ENCODE data around the gene MTX2. TPM values are rescaled to one million over a fixed set of nuclear protein-coding genes. Genes with fewer than 3 reads are reported as not detected.

Gene MTX2
- total RNA-seq, 1 experiment from 2014 or later: 28.7 TPM

- no TSS peak for BruUV-seq (replicated peaks)
- Histone ChIP-seq H3K4me1 (ENCODE audit: control insufficient read depth, insufficient read depth, low read length) (no peaks in the 10 kb centered on the region), H3K36me3 (ENCODE audit: control insufficient read depth, insufficient read depth, low read length) (no peaks in the 10 kb centered on the region), H3K4me3 (ENCODE audit: low read depth in 2 of 2, low read length in 2 of 2) (no peak overlapping the region), H3K27me3 (ENCODE audit: control insufficient read depth, insufficient read depth, low read length) (no peaks in the 10 kb centered on the region), H3K9me3 (ENCODE audit: control insufficient read depth, insufficient read depth, low read depth, low read length) (no peaks in the 10 kb centered on the region), H3K27ac (ENCODE audit: low read length) (no peak overlapping the region)
- intact Hi-C loops (cut with micrococcal nuclease; ENCODE audit: unreplicated experiment) (no loop called here), in situ Hi-C loops (cut with HindIII; ENCODE audit: low pct_unique_long_range_greater_than_20kb, low sequenced_read_pairs) (no loop called here)
- DNase-seq (ENCODE audit: low read depth, low spot score) (no peak), ATAC-seq (no peak)
- CTCF ChIA-PET: no interaction called here
- TF ChIP-seq REST (IDR thresholded peaks at IDR 0.05; ENCODE audit: insufficient read depth in 1 of 2, low read depth in 2 of 2, low read length in 1 of 2) (no peak), POLR2AphosphoS5 (IDR thresholded peaks at IDR 0.05; ENCODE audit: low read depth, low read length) (no peak), SIN3A (IDR thresholded peaks at IDR 0.05; ENCODE audit: borderline replicate concordance, insufficient read depth, low read depth, low read length) (no peak), CTCF (IDR thresholded peaks at IDR 0.05) (no peak), TCF7L2 (IDR thresholded peaks at IDR 0.05; ENCODE audit: low read depth, low read length) (no peak)
- POLR2A ChIA-PET: no interaction called here
Observed at GRCh38 chr2:176237456-176237855, 31.8 kb upstream of the MTX2 start.

GRCh38 chr2:176239031-176239430, 30.2 kb upstream of the MTX2 start:
- H3K4me3 ChIP-seq (ENCODE audit: low read depth in 2 of 2, low read length in 2 of 2): no peak overlapping the region
- intact Hi-C loops (cut with micrococcal nuclease; ENCODE audit: unreplicated experiment): no loop called here
- H3K36me3 ChIP-seq (ENCODE audit: control insufficient read depth, insufficient read depth, low read length): no peaks in the 10 kb centered on the region
- no peaks in the 10 kb centered on the region for H3K9me3 ChIP-seq (ENCODE audit: control insufficient read depth, insufficient read depth, low read depth, low read length)
- no peak overlapping the region for H3K27ac ChIP-seq (ENCODE audit: low read length)
- no peaks in the 10 kb centered on the region for H3K27me3 ChIP-seq (ENCODE audit: control insufficient read depth, insufficient read depth, low read length)
- in situ Hi-C loops (cut with HindIII; ENCODE audit: low pct_unique_long_range_greater_than_20kb, low sequenced_read_pairs): no loop called here
- no TSS peak for BruUV-seq (replicated peaks)
- TF ChIP-seq TCF7L2 (IDR thresholded peaks at IDR 0.05; ENCODE audit: low read depth, low read length) (no peak), SIN3A (IDR thresholded peaks at IDR 0.05; ENCODE audit: borderline replicate concordance, insufficient read depth, low read depth, low read length) (no peak), REST (IDR thresholded peaks at IDR 0.05; ENCODE audit: insufficient read depth in 1 of 2, low read depth in 2 of 2, low read length in 1 of 2) (no peak), POLR2AphosphoS5 (IDR thresholded peaks at IDR 0.05; ENCODE audit: low read depth, low read length) (no peak), CTCF (IDR thresholded peaks at IDR 0.05) (no peak)
- H3K4me1 ChIP-seq (ENCODE audit: control insufficient read depth, insufficient read depth, low read length): no peaks in the 10 kb centered on the region
- ChIA-PET POLR2A (no interaction called here), CTCF (no interaction called here)
- no peak for ATAC-seq
- no peak for DNase-seq (ENCODE audit: low read depth, low spot score)

Measured in Panc1 (cell line).